Measurements from ENCODE around the gene CDCP1.

DNA sequence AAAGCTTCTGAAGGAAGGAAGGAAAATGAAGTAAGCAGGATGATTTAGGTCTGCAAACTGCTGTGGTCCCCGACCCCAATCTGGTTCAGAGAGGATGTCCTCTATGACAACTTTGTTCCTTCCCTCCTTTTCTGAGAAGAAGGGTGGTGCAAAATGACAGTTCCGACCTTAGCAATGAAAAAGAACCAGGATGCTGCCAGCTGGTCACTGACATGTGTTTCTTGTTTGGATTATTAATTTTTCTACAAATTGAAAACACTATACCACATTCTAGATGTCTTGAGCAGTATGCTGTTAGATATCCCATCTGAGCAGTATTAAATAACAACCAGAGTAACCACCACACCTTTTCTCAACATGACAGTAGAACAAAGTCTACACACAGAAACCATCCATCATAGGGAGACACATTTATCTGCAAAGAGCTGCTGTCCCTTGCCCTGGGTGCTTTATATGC, 27.5 kb downstream of the CDCP1 start:
- TF ChIP-seq POLR2AphosphoS5 (IDR thresholded peaks at IDR 0.05) (no peak), POLR2A (IDR thresholded peaks at IDR 0.05) (no peak)
- TF ChIP-seq, protein P1, sequence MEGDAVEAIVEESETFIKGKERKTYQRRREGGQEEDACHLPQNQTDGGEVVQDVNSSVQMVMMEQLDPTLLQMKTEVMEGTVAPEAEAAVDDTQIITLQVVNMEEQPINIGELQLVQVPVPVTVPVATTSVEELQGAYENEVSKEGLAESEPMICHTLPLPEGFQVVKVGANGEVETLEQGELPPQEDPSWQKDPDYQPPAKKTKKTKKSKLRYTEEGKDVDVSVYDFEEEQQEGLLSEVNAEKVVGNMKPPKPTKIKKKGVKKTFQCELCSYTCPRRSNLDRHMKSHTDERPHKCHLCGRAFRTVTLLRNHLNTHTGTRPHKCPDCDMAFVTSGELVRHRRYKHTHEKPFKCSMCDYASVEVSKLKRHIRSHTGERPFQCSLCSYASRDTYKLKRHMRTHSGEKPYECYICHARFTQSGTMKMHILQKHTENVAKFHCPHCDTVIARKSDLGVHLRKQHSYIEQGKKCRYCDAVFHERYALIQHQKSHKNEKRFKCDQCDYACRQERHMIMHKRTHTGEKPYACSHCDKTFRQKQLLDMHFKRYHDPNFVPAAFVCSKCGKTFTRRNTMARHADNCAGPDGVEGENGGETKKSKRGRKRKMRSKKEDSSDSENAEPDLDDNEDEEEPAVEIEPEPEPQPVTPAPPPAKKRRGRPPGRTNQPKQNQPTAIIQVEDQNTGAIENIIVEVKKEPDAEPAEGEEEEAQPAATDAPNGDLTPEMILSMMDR (IDR thresholded peaks at IDR 0.05 in 8 of 11, conservative IDR thresholded peaks at IDR 0.05 in 3 of 11) = no peak

Measured in spleen (tissue), 7 donors.